ENCODE measurements around the gene SNX30.

The SNX30 gene

GRCh38 chr9:112860451-112860850 lies 109.9 kb downstream of the SNX30 start:
- DNase-seq, result no peak

- DNase-seq, result no peak
Measured at GRCh38 chr9:112861155-112861554, 110.6 kb downstream of the SNX30 start.

GRCh38 chr9:112861638-112862555 lies 111.3 kb downstream of the SNX30 start:
- DNase-seq, result no peak

- DNase-seq, result no peak
Measured at GRCh38 chr9:112863214-112863613, 112.7 kb downstream of the SNX30 start.

- no peak for DNase-seq
Measured at GRCh38 chr9:112863746-112864145, 113.2 kb downstream of the SNX30 start.

- DNase-seq, result no peak
Measured at GRCh38 chr9:112864403-112864802, 113.8 kb downstream of the SNX30 start.

GRCh38 chr9:112864982-112865381 lies 114.4 kb downstream of the SNX30 start:
- no peak for DNase-seq

GRCh38 chr9:112866662-112867274 lies 116.2 kb downstream of the SNX30 start:
- no peak for DNase-seq

GRCh38 chr9:112867275-112867991 lies 116.9 kb downstream of the SNX30 start:
- DNase-seq, result peak; percentile 13 to 29

- DNase-seq, result no peak
Measured at GRCh38 chr9:112868461-112868860, 117.9 kb downstream of the SNX30 start.

- no peak for DNase-seq
Measured at GRCh38 chr9:112869041-112869529, 118.5 kb downstream of the SNX30 start.

- DNase-seq, result no peak
Measured at GRCh38 chr9:112869917-112870316, 119.4 kb downstream of the SNX30 start.

GRCh38 chr9:112870556-112870955 lies 120.0 kb downstream of the SNX30 start:
- DNase-seq, result no peak

GRCh38 chr9:112872019-112872418 lies 121.5 kb downstream of the SNX30 start:
- no peak for DNase-seq

- DNase-seq, result no peak
Measured at GRCh38 chr9:112873773-112874405, 123.3 kb downstream of the SNX30 start.

- DNase-seq, result no peak
Measured at GRCh38 chr9:112878752-112879151, 128.2 kb downstream of the SNX30 start.

GRCh38 chr9:112880650-112881049 lies 130.1 kb downstream of the SNX30 start:
- no peak for DNase-seq

- DNase-seq, result no peak
Measured at GRCh38 chr9:112881331-112881730, 130.8 kb downstream of the SNX30 start.

- no peak for DNase-seq
Measured at GRCh38 chr9:112884101-112884500, 133.5 kb downstream of the SNX30 start.

- DNase-seq, result no peak
Measured at GRCh38 chr9:112884721-112885120, 134.2 kb downstream of the SNX30 start.

GRCh38 chr9:112885324-112885723 lies 134.8 kb downstream of the SNX30 start:
- DNase-seq, result no peak

GRCh38 chr9:112886351-112886750 lies 135.8 kb downstream of the SNX30 start:
- no peak for DNase-seq

- peak in 1 of 2 donors; percentile 4 for DNase-seq
Measured at GRCh38 chr9:112887381-112887780, 136.8 kb downstream of the SNX30 start.
